Natural killer cell (primary cell): Measurements from ENCODE around the gene NEURL2. TPM values are rescaled to one million over a fixed set of nuclear protein-coding genes. Genes with fewer than 3 reads are reported as not detected.

Experiments used
- ATAC-seq, 3 donors: fragments of 150-1000 bp in 2 of 3; fragments of 200-7000 bp in 1 of 3; cut with Tn5 transposase; 1 replicate in 1 of 3; 2 replicates in 2 of 3; pipeline ENCODE4 v1.10.0; 2021; ENCODE audit warnings: mild to moderate bottlenecking in 2 of 3, moderate library complexity in 2 of 3
- DNase-seq, 2 donors: peaks; one replicate each; pipeline versions ENCODE4 v3.0.0 to v3.0.0-alpha.2; 2013 to 2021; ENCODE audit warnings: mixed read lengths in 1 of 2
- H3K27ac ChIP-seq: one replicate; pipeline ENCODE4 v1.5.1; 2013; ENCODE audit warnings: mild to moderate bottlenecking, low read length
- H3K27me3 ChIP-seq: one replicate; pipeline ENCODE4 v1.6.1; 2013; ENCODE audit warnings: low read length; ENCODE audit not compliant: control insufficient read depth, insufficient read depth
- H3K36me3 ChIP-seq: one replicate; pipeline ENCODE4 v1.6.1; 2013; ENCODE audit warnings: low read length; ENCODE audit not compliant: control insufficient read depth, insufficient read depth
- H3K4me1 ChIP-seq: one replicate; pipeline ENCODE4 v1.6.1; 2013; ENCODE audit warnings: low read length; ENCODE audit not compliant: control insufficient read depth, insufficient read depth
- H3K4me3 ChIP-seq: one replicate; pipeline ENCODE4 v1.5.1; 2013; ENCODE audit warnings: low read length
- H3K9me3 ChIP-seq: one replicate; pipeline ENCODE4 v1.6.1; 2013; ENCODE audit warnings: low read length; ENCODE audit not compliant: control insufficient read depth, insufficient read depth
- H3K27ac Mint-ChIP-seq, 2 donors: one replicate each; pipeline ENCODE4 v1.8.0; 2022; ENCODE audit warnings: mild to moderate bottlenecking in 2 of 2, mixed read lengths in 2 of 2, moderate library complexity in 1 of 2
- H3K27me3 Mint-ChIP-seq, 2 donors: one replicate each; pipeline ENCODE4 v1.8.0; 2022; ENCODE audit warnings: low read depth in 2 of 2, mixed read lengths in 2 of 2
- H3K36me3 Mint-ChIP-seq: one replicate; pipeline ENCODE4 v1.8.0; 2022; ENCODE audit warnings: mixed read lengths
- H3K4me1 Mint-ChIP-seq, 2 donors: one replicate each; pipeline ENCODE4 v1.8.0; 2022; ENCODE audit warnings: mixed read lengths in 2 of 2
- H3K4me3 Mint-ChIP-seq: one replicate; pipeline ENCODE4 v1.8.0; 2022; ENCODE audit warnings: mild to moderate bottlenecking, moderate library complexity, mixed read lengths
- H3K9me3 Mint-ChIP-seq, 2 donors: one replicate each; pipeline ENCODE4 v1.8.0; 2022; ENCODE audit warnings: mixed read lengths in 2 of 2
- CTCF ChIP-seq: fragments of 200-600 bp; IDR thresholded peaks from one replicate; pipeline ENCODE4 v1.8.0; 2022; ENCODE audit warnings: antibody characterized with exemption
- WGBS: methylation state at CpG from one replicate; pipeline ENCODE4 v1.1.7; 2013; ENCODE audit warnings: missing lambda C conversion rate; ENCODE audit not compliant: insufficient coverage; 5-methylcytosine and 5-hydroxymethylcytosine counted together
- intact Hi-C: fragments of 100-400 bp; cut with micrococcal nuclease; formaldehyde crosslinking; loops from one replicate; pipeline ENCODE4 v1.14.2; 2022
- total RNA-seq, 4 donors: library from RNA; stranded (reverse); fragments of 120-200 nt in 1 of 4; gene quantifications; one replicate each; pipeline versions ENCODE4 v1.2.3 to v1.2.4, GENCODE V29; 2013 to 2022

NEURL2 gene
- total RNA-seq, 3 donors from 2014 or later (not counting 1 experiment from before 2014, with no cell fraction given) = 0.89 to 1.4 (median 1.4) TPM

- TF ChIP-seq CTCF = no peak
- no peak overlapping the region for H3K27ac ChIP-seq
- peaks cover 11% of the 10 kb centered on the region for H3K4me1 ChIP-seq
- Mint-ChIP-seq H3K4me3 (no peak overlapping the region), H3K9me3 (no peaks in the 10 kb centered on the region), H3K27ac (peak overlapping the region in 1 of 2 donors; percentile 70), H3K27me3 (no peaks in the 10 kb centered on the region), H3K36me3 (no peaks in the 10 kb centered on the region), H3K4me1 (peaks cover 11 to 18% of the 10 kb centered on the region in 2 donors)
- H3K9me3 ChIP-seq = no peaks in the 10 kb centered on the region
- DNase-seq (no peak), ATAC-seq (no peak)
- H3K27me3 ChIP-seq = no peaks in the 10 kb centered on the region
- no peak overlapping the region for H3K4me3 ChIP-seq
- 96% methylated on average over 25 of the region's 25 CpGs for WGBS
- intact Hi-C loops = no loop called here
- peaks cover 35% of the 10 kb centered on the region for H3K36me3 ChIP-seq
Measured at GRCh38 chr20:45840700-45841198, 50.3 kb downstream of the NEURL2 start.

Other genes with a start within 250 kb of the NEURL2 start
- not detected for gene WFDC11, start 221.0 kb downstream of the NEURL2 start, total RNA-seq
- not detected for gene WFDC13, start 189.2 kb downstream of the NEURL2 start, total RNA-seq
- not detected for gene WFDC10B, start 186.2 kb downstream of the NEURL2 start, total RNA-seq
- gene SPINT4, start 168.9 kb downstream of the NEURL2 start, total RNA-seq = not detected
- gene WFDC3, start 99.3 kb downstream of the NEURL2 start, total RNA-seq = not detected
- gene DNTTIP1, start 99.3 kb downstream of the NEURL2 start, total RNA-seq = 10 to 100 TPM; 11.3 to 15.5 (median 13.9) TPM
- gene UBE2C, start 78.6 kb downstream of the NEURL2 start, total RNA-seq = 1 to 10 TPM in 1 of 3 donors, under 1 TPM in 1, not detected in 1; 0.54 to 3.2 TPM
- 1 to 10 TPM in 1 of 3 donors, under 1 TPM in 1, not detected in 1; 0.93 to 1.5 TPM for gene TNNC2, start 63.9 kb downstream of the NEURL2 start, total RNA-seq
- 1 to 10 TPM in 2 of 3 donors, under 1 TPM in 1; 0.99 to 1.7 (median 1.2) TPM for gene SNX21, start 57.4 kb downstream of the NEURL2 start, total RNA-seq
- gene ACOT8, start 33.8 kb downstream of the NEURL2 start, total RNA-seq = 10 to 100 TPM; 30.5 to 35.4 (median 31.7) TPM
- 1 to 10 TPM; 1.4 to 2.3 (median 1.5) TPM for gene ZSWIM3, start 33.6 kb downstream of the NEURL2 start, total RNA-seq
- 1 to 10 TPM in 1 of 3 donors, under 1 TPM in 2; 0.59 to 2.4 (median 0.89) TPM for gene ZSWIM1, start 10.0 kb downstream of the NEURL2 start, total RNA-seq
- gene SPATA25, start 3.6 kb downstream of the NEURL2 start, total RNA-seq = 1 to 10 TPM in 1 of 3 donors, not detected in 2; 1.2 TPM
- 100 to 1,000 TPM in 1 of 3 donors, 10 to 100 TPM in 2; 72.8 to 108 (median 86.8) TPM for gene CTSA, start 127 bp upstream of the NEURL2 start, total RNA-seq
- 1 to 10 TPM in 2 of 3 donors, under 1 TPM in 1; 0.63 to 3.5 (median 3.2) TPM for gene PLTP, start 20.9 kb upstream of the NEURL2 start, total RNA-seq
- gene PCIF1, start 43.5 kb upstream of the NEURL2 start, total RNA-seq = 10 to 100 TPM; 72.0 to 85.1 (median 73.3) TPM
- gene ZNF335, start 81.0 kb upstream of the NEURL2 start, total RNA-seq = 100 to 1,000 TPM; 101 to 119 (median 102) TPM
- gene MMP9, start 117.7 kb upstream of the NEURL2 start, total RNA-seq = 1 to 10 TPM; 2.0 to 2.8 (median 2.8) TPM
- under 1 TPM in 1 of 3 donors, not detected in 2; 0.85 TPM for gene SLC12A5, start 138.0 kb upstream of the NEURL2 start, total RNA-seq
- gene NCOA5, start 198.8 kb upstream of the NEURL2 start, total RNA-seq = 10 to 100 TPM in 2 of 3 donors, 1 to 10 TPM in 1; 8.8 to 18.4 (median 18.0) TPM
- gene CD40, start 227.1 kb upstream of the NEURL2 start, total RNA-seq = 1 to 10 TPM; 7.1 to 9.1 (median 7.2) TPM